GM23248 (cell line): ENCODE data around the gene C2CD2.

Source experiments
- EZH2 ChIP-seq: fragments of 200-600 bp; sonication (generic); IDR thresholded peaks from 2 replicates; pipeline ENCODE4 v1.6.1; 2018; ENCODE audit warnings: antibody characterized with exemption, mild to moderate bottlenecking; ENCODE audit not compliant: insufficient read depth, poor library complexity, severe bottlenecking
- EZH2phosphoT487 ChIP-seq: fragments of 200-600 bp; sonication (generic); IDR thresholded peaks from 2 replicates; pipeline ENCODE4 v1.6.1; 2018; ENCODE audit warnings: antibody characterized with exemption, moderate library complexity, mild to moderate bottlenecking, low read depth; ENCODE audit not compliant: insufficient read depth

- no peak for TF ChIP-seq EZH2
- TF ChIP-seq EZH2phosphoT487: no peak
These were observed 53.4 kb downstream of the C2CD2 start for GRCh38 chr21:41900401-41900800.
